ENCODE results near the gene SLC4A5. TPM values are rescaled to one million over a fixed set of nuclear protein-coding genes. Genes with fewer than 3 reads are reported as not detected.

SLC4A5 gene
- polyA plus RNA-seq, 2 donors: 0.28 to 0.33 TPM

DNA sequence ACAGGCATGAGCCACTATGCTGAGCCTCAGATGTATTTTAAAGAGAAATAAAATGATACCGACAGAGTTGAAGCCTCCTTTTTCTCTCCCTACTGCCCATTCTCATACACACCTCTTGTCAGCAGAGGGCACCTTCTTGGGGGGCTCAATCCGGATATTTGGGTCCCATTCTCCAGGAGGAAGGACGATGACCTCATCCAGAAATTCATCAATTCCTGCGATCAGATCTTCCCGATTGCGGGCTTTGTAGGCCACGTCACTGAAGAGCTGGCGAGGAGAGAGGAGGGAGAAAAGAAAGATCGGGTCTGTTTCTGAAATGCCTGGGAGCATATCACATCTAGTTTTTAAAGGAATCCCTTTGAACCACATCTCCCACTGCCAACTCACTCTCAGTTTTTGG lies 90.4 kb downstream of the SLC4A5 start:
- Histone ChIP-seq H3K9me3 (ENCODE audit: control insufficient read depth in 2 of 2, insufficient read depth in 1 of 2, low read depth in 1 of 2, low read length in 1 of 2) (no peaks in the 10 kb centered on the region), H3K4me1 (ENCODE audit: control insufficient read depth in 2 of 2, insufficient read depth in 2 of 2, low read length in 1 of 2) (no peaks in the 10 kb centered on the region), H3K27ac (ENCODE audit: low read depth in 2 of 2, low read length in 1 of 2) (no peak overlapping the region), H3K27me3 (ENCODE audit: control insufficient read depth in 1 of 2, insufficient read depth in 2 of 2, low read length in 2 of 2) (no peaks in the 10 kb centered on the region), H3K4me3 (ENCODE audit: low read depth in 1 of 2, low read length in 2 of 2) (no peak overlapping the region), H3K36me3 (ENCODE audit: control insufficient read depth in 2 of 2, insufficient read depth in 2 of 2, low read length in 1 of 2) (no peaks in the 10 kb centered on the region)
- 79 to 84% methylated on average over 9 of the region's 9 CpGs for WGBS, 2 donors

- WGBS, 2 donors: 81 to 82% methylated on average over 8 to 10 of the region's 10 CpGs
- Histone ChIP-seq H3K27me3 (ENCODE audit: control insufficient read depth in 1 of 2, insufficient read depth in 2 of 2, low read length in 2 of 2) (no peaks in the 10 kb centered on the region), H3K4me3 (ENCODE audit: low read depth in 1 of 2, low read length in 2 of 2) (no peak overlapping the region), H3K36me3 (ENCODE audit: control insufficient read depth in 2 of 2, insufficient read depth in 2 of 2, low read length in 1 of 2) (no peaks in the 10 kb centered on the region), H3K9me3 (ENCODE audit: control insufficient read depth in 2 of 2, insufficient read depth in 1 of 2, low read depth in 1 of 2, low read length in 1 of 2) (no peaks in the 10 kb centered on the region), H3K27ac (ENCODE audit: low read depth in 2 of 2, low read length in 1 of 2) (no peak overlapping the region), H3K4me1 (ENCODE audit: control insufficient read depth in 2 of 2, insufficient read depth in 2 of 2, low read length in 1 of 2) (no peaks in the 10 kb centered on the region)
These were observed 91.2 kb downstream of the SLC4A5 start for GRCh38 chr2:74252036-74252435.

GRCh38 chr2:74250189-74250631 lies 93.0 kb downstream of the SLC4A5 start:
- 33 to 35% methylated on average over 10 of the region's 10 CpGs for WGBS, 2 donors
- Histone ChIP-seq H3K36me3 (ENCODE audit: control insufficient read depth in 2 of 2, insufficient read depth in 2 of 2, low read length in 1 of 2) (no peaks in the 10 kb centered on the region), H3K27ac (ENCODE audit: low read depth in 2 of 2, low read length in 1 of 2) (no peak overlapping the region), H3K4me1 (ENCODE audit: control insufficient read depth in 2 of 2, insufficient read depth in 2 of 2, low read length in 1 of 2) (no peaks in the 10 kb centered on the region), H3K27me3 (ENCODE audit: control insufficient read depth in 1 of 2, insufficient read depth in 2 of 2, low read length in 2 of 2) (no peaks in the 10 kb centered on the region), H3K4me3 (ENCODE audit: low read depth in 1 of 2, low read length in 2 of 2) (no peak overlapping the region), H3K9me3 (ENCODE audit: control insufficient read depth in 2 of 2, insufficient read depth in 1 of 2, low read depth in 1 of 2, low read length in 1 of 2) (no peaks in the 10 kb centered on the region)

GRCh38 chr2:74249406-74250122 lies 93.7 kb downstream of the SLC4A5 start:
- WGBS, 2 donors: 65 to 71% methylated on average over 6 of the region's 6 CpGs
- no peak overlapping the region for H3K4me3 ChIP-seq (ENCODE audit: low read depth in 1 of 2, low read length in 2 of 2)
- H3K4me1 ChIP-seq (ENCODE audit: control insufficient read depth in 2 of 2, insufficient read depth in 2 of 2, low read length in 1 of 2): no peaks in the 10 kb centered on the region
- no peaks in the 10 kb centered on the region for H3K9me3 ChIP-seq (ENCODE audit: control insufficient read depth in 2 of 2, insufficient read depth in 1 of 2, low read depth in 1 of 2, low read length in 1 of 2)
- no peaks in the 10 kb centered on the region for H3K27me3 ChIP-seq (ENCODE audit: control insufficient read depth in 1 of 2, insufficient read depth in 2 of 2, low read length in 2 of 2)
- H3K36me3 ChIP-seq (ENCODE audit: control insufficient read depth in 2 of 2, insufficient read depth in 2 of 2, low read length in 1 of 2): no peaks in the 10 kb centered on the region
- H3K27ac ChIP-seq (ENCODE audit: low read depth in 2 of 2, low read length in 1 of 2): no peak overlapping the region

GRCh38 chr2:74246496-74247195 lies 96.6 kb downstream of the SLC4A5 start:
- 92 to 95% methylated on average over 14 of the region's 14 CpGs for WGBS, 2 donors
- Histone ChIP-seq H3K4me3 (ENCODE audit: low read depth in 1 of 2, low read length in 2 of 2) (no peak overlapping the region), H3K27ac (ENCODE audit: low read depth in 2 of 2, low read length in 1 of 2) (no peak overlapping the region), H3K27me3 (ENCODE audit: control insufficient read depth in 1 of 2, insufficient read depth in 2 of 2, low read length in 2 of 2) (no peaks in the 10 kb centered on the region), H3K9me3 (ENCODE audit: control insufficient read depth in 2 of 2, insufficient read depth in 1 of 2, low read depth in 1 of 2, low read length in 1 of 2) (no peaks in the 10 kb centered on the region), H3K36me3 (ENCODE audit: control insufficient read depth in 2 of 2, insufficient read depth in 2 of 2, low read length in 1 of 2) (no peaks in the 10 kb centered on the region), H3K4me1 (ENCODE audit: control insufficient read depth in 2 of 2, insufficient read depth in 2 of 2, low read length in 1 of 2) (no peaks in the 10 kb centered on the region)

DNA sequence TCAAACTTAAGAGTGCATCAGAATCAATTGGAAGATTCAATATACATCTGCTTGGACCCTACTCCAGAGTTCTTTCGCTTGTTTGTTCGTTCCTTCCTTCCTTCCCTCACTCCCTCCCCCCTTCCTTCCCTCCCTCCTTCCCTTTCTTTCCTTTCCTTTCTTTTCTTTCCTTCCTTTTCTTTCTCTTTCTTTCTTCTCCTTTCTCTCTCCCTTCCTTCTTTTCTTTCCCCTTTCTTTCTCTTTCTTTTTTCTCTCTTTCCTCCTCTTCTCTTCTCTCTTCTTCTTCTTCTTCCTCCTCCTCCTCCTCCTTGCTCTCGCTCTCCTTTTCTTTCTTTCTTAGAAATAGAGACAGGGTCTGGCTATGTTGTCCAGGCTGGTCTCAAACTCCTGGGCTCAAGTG lies 98.9 kb downstream of the SLC4A5 start:
- H3K36me3 ChIP-seq (ENCODE audit: control insufficient read depth in 2 of 2, insufficient read depth in 2 of 2, low read length in 1 of 2): no peaks in the 10 kb centered on the region
- H3K9me3 ChIP-seq (ENCODE audit: control insufficient read depth in 2 of 2, insufficient read depth in 1 of 2, low read depth in 1 of 2, low read length in 1 of 2): no peaks in the 10 kb centered on the region
- H3K27me3 ChIP-seq (ENCODE audit: control insufficient read depth in 1 of 2, insufficient read depth in 2 of 2, low read length in 2 of 2): no peaks in the 10 kb centered on the region
- H3K4me1 ChIP-seq (ENCODE audit: control insufficient read depth in 2 of 2, insufficient read depth in 2 of 2, low read length in 1 of 2): no peaks in the 10 kb centered on the region
- H3K4me3 ChIP-seq (ENCODE audit: low read depth in 1 of 2, low read length in 2 of 2): no peak overlapping the region
- 83 to 85% methylated on average over 3 of the region's 3 CpGs for WGBS, 2 donors
- no peak overlapping the region for H3K27ac ChIP-seq (ENCODE audit: low read depth in 2 of 2, low read length in 1 of 2)

- Histone ChIP-seq H3K27ac (ENCODE audit: low read depth in 2 of 2, low read length in 1 of 2) (no peak overlapping the region), H3K27me3 (ENCODE audit: control insufficient read depth in 1 of 2, insufficient read depth in 2 of 2, low read length in 2 of 2) (no peaks in the 10 kb centered on the region), H3K4me1 (ENCODE audit: control insufficient read depth in 2 of 2, insufficient read depth in 2 of 2, low read length in 1 of 2) (no peaks in the 10 kb centered on the region), H3K4me3 (ENCODE audit: low read depth in 1 of 2, low read length in 2 of 2) (no peak overlapping the region), H3K36me3 (ENCODE audit: control insufficient read depth in 2 of 2, insufficient read depth in 2 of 2, low read length in 1 of 2) (no peaks in the 10 kb centered on the region), H3K9me3 (ENCODE audit: control insufficient read depth in 2 of 2, insufficient read depth in 1 of 2, low read depth in 1 of 2, low read length in 1 of 2) (no peaks in the 10 kb centered on the region)
- 89 to 91% methylated on average over 7 of the region's 7 CpGs for WGBS, 2 donors
These were observed 100.7 kb downstream of the SLC4A5 start for GRCh38 chr2:74242354-74243071.

DNA sequence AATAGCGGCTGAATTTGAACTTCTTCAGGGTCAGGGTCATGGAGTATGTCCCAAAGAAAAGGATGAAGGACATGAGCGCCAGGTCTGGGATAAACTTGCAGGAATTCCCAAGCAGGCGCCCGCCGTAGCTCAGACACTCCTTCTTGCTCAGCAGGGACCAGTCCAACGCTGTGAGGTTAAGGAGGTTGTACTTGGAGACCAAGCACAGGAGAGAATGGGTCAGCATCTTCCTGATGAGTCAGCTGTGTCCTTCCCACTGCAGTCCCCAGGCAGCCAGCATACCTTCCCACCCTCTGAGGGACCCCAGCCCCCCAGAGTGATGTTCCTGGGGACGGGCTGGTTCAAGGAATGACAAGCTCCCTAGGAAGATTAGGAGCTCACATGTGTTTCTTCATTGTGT lies 103.9 kb downstream of the SLC4A5 start:
- Histone ChIP-seq H3K4me1 (ENCODE audit: control insufficient read depth in 2 of 2, insufficient read depth in 2 of 2, low read length in 1 of 2) (no peaks in the 10 kb centered on the region), H3K36me3 (ENCODE audit: control insufficient read depth in 2 of 2, insufficient read depth in 2 of 2, low read length in 1 of 2) (no peaks in the 10 kb centered on the region)
- 77 to 83% methylated on average over 7 of the region's 7 CpGs for WGBS, 2 donors

DNA sequence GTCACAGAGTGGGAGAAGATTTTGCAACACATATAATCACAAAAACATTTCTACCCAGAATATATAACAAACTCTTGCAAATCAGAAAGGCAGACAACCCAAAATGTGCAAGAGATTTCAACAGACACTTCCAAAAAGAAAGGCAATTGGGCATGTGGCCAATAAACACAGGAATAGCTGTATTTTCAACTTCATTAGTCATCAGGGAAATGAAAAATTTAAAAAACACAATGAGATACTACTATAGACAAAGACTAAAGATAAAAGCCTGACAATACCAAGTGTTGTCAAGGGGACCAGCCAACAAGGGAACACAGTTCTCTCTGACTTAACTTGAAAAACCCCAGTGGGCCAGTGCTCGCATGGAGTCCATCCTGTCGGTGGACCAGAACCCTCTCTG lies 104.3 kb downstream of the SLC4A5 start:
- Histone ChIP-seq H3K9me3 (ENCODE audit: control insufficient read depth in 2 of 2, insufficient read depth in 1 of 2, low read depth in 1 of 2, low read length in 1 of 2) (no peaks in the 10 kb centered on the region), H3K27me3 (ENCODE audit: control insufficient read depth in 1 of 2, insufficient read depth in 2 of 2, low read length in 2 of 2) (no peaks in the 10 kb centered on the region), H3K27ac (ENCODE audit: low read depth in 2 of 2, low read length in 1 of 2) (no peak overlapping the region), H3K36me3 (ENCODE audit: control insufficient read depth in 2 of 2, insufficient read depth in 2 of 2, low read length in 1 of 2) (no peaks in the 10 kb centered on the region), H3K4me3 (ENCODE audit: low read depth in 1 of 2, low read length in 2 of 2) (no peak overlapping the region), H3K4me1 (ENCODE audit: control insufficient read depth in 2 of 2, insufficient read depth in 2 of 2, low read length in 1 of 2) (no peaks in the 10 kb centered on the region)
- WGBS, 2 donors: 87 to 91% methylated on average over 2 of the region's 2 CpGs

More for the DNA sequence above, 103.9 kb downstream of the SLC4A5 start:
- H3K27ac ChIP-seq (ENCODE audit: low read depth in 2 of 2, low read length in 1 of 2): no peak overlapping the region
- H3K27me3 ChIP-seq (ENCODE audit: control insufficient read depth in 1 of 2, insufficient read depth in 2 of 2, low read length in 2 of 2): no peaks in the 10 kb centered on the region
- H3K9me3 ChIP-seq (ENCODE audit: control insufficient read depth in 2 of 2, insufficient read depth in 1 of 2, low read depth in 1 of 2, low read length in 1 of 2): no peaks in the 10 kb centered on the region
- no peak overlapping the region for H3K4me3 ChIP-seq (ENCODE audit: low read depth in 1 of 2, low read length in 2 of 2)

Measured in esophagus (tissue), 2 donors.